ENCODE data around the gene SLC17A6.

SLC17A6 gene

DNA sequence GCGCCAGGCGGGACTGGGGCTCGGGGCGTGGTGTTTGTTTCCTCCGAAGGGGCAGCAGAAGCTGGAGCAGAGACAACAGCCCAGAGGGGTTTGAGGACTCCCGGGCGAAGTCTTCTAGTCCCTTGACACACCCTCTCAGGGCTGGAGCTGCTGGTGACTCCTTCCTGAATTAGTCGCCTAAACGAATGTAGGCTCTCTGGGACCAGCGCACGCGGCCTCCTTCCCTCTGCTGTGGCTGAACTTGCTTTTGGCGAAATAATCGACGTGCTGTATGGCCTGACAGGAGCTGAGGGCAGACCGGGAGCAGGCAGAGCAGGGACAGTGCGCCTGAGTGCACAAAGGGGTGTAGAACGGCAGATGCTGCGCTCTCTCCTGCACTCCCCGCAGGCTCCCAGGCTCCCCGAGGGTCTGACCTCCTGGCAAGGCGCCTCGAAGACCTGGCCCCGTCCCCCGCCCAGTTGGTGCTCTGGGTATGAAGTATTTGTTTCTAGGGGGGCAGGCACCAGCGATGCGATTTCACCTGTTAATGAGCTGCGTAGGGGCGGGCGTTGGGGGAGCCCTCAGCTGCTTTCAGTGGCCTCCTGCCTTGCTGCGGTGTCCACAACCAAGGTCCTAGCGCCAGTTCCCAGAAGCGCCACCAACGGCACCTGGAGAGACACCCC lies 5.3 kb downstream of the SLC17A6 start:
- H3K4me3 ChIP-seq (ENCODE audit: control insufficient read depth, low read depth, low read length), result no peak overlapping the region
- TF ChIP-seq CTCF (IDR thresholded peaks at IDR 0.05; ENCODE audit: control insufficient read depth, insufficient read depth, low read depth, low read length, missing control alignments), result no peak
- DNase-seq (ENCODE audit: low read depth), result no peak

DNA sequence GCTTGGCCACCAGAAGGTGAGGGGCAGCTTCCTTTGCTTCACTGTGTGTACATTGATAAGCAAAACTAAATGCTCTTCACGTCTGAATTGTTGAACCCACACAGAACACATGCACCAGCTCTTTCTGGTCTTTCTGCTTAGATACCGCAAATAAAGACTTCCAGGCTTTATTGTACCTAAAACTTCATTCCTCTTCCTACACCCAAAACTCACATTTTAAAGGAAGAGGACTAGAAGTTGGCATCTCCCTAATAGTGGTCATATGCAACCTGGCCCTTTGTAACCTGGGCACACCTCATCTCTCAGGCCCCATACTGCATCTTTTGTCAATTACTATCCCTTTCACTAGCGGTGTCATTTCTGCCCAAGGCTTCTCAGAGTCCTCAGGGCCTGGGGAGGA lies 5.9 kb downstream of the SLC17A6 start:
- no peak overlapping the region for H3K4me3 ChIP-seq (ENCODE audit: control insufficient read depth, low read depth, low read length)
- TF ChIP-seq CTCF (IDR thresholded peaks at IDR 0.05; ENCODE audit: control insufficient read depth, insufficient read depth, low read depth, low read length, missing control alignments), result no peak
- DNase-seq (ENCODE audit: low read depth), result no peak

- no peak for DNase-seq (ENCODE audit: low read depth)
- no peak overlapping the region for H3K4me3 ChIP-seq (ENCODE audit: control insufficient read depth, low read depth, low read length)
- no peak for TF ChIP-seq CTCF (IDR thresholded peaks at IDR 0.05; ENCODE audit: control insufficient read depth, insufficient read depth, low read depth, low read length, missing control alignments)
Observed at GRCh38 chr11:22346282-22346681, 8.1 kb downstream of the SLC17A6 start.

DNA sequence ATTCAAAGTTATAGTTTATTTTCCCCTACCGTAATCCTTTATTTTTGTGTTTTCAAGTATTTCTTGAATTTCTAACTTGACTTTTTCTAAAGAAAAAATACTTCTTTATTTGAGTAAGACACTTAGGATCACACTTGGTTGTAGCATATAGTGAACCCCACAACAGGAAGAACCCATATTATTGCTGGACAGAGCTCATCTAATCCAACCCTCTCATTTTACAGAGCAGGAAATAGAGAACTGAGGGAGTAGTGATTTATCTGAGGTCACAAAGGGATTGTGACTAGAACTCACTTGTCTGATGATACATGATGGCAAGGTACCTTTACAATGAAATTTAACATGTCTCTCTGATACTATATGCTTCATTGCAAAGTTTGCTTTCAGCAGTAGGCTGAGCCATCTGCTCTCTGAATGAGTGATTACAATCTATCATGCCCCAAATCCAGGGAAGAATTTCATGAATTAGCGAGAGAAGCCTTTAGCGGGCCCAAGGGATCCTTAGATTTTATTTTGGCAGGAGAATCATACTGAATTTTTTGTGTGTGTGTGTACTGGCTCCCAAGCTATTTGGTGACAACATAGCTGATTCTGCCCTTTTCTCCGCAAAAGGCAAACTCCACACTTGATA lies 9.8 kb downstream of the SLC17A6 start:
- H3K4me3 ChIP-seq (ENCODE audit: control insufficient read depth, low read depth, low read length), result no peak overlapping the region
- DNase-seq (ENCODE audit: low read depth), result no peak
- no peak for TF ChIP-seq CTCF (IDR thresholded peaks at IDR 0.05; ENCODE audit: control insufficient read depth, insufficient read depth, low read depth, low read length, missing control alignments)

- no peak overlapping the region for H3K4me3 ChIP-seq (ENCODE audit: control insufficient read depth, low read depth, low read length)
- DNase-seq (ENCODE audit: low read depth), result no peak
- no peak for TF ChIP-seq CTCF (IDR thresholded peaks at IDR 0.05; ENCODE audit: control insufficient read depth, insufficient read depth, low read depth, low read length, missing control alignments)
Observed at GRCh38 chr11:22349491-22349890, 11.3 kb downstream of the SLC17A6 start.

DNA sequence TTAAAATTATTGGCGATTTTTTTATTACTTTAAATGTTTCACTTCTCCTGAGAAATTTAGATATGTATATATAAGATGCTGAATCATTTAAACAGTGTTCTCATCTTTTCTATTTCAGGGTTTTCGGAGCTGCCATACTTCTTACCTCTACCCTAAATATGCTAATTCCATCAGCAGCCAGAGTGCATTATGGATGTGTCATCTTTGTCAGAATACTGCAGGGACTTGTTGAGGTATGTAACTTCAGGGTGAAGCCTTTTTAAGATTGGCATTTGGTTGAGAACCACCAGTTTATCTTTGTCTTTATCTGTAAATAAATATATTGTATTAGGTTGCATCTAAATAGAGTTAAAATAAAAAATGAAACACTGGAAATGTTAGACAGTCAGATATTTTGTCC lies 21.1 kb downstream of the SLC17A6 start:
- TF ChIP-seq CTCF (IDR thresholded peaks at IDR 0.05; ENCODE audit: control insufficient read depth, insufficient read depth, low read depth, low read length, missing control alignments), result no peak
- H3K4me3 ChIP-seq (ENCODE audit: control insufficient read depth, low read depth, low read length), result no peak overlapping the region
- no peak for DNase-seq (ENCODE audit: low read depth)

Measured in AG09309 (cell line).